H1 (cell line): ENCODE results near the gene ALPK3. TPM values are rescaled to one million over a fixed set of nuclear protein-coding genes. Genes with fewer than 3 reads are reported as not detected.

Source experiments
- CHD1 ChIP-seq: IDR thresholded peaks from 2 replicates; pipeline ENCODE4 v1.6.1; 2012; ENCODE audit warnings: low read depth, low read length, improper control_type of control experiment
- CREB1 ChIP-seq: IDR thresholded peaks from 2 replicates; pipeline ENCODE4 v1.6.1; 2012; ENCODE audit warnings: inconsistent platforms
- E2F6 ChIP-seq: IDR thresholded peaks from 2 replicates; pipeline ENCODE4 v1.6.1; 2012; ENCODE audit warnings: inconsistent platforms
- polyA plus RNA-seq, 7 experiments: library from polyadenylated mRNA; depleted of rRNA in 3 of 7; stranded (reverse) in 5 of 7; unstranded in 2 of 7; fragments of >200 nt in 5 of 7; fragments of 200-250 nt in 2 of 7; gene quantifications; 1 replicate in 5 of 7; 2 replicates in 1 of 7; 4 replicates in 1 of 7; pipeline versions ENCODE4 v1.2.1 to v1.2.3, GENCODE V29; 2011 to 2013; ENCODE audit warnings: missing spikeins in 2 of 7, mixed read lengths in 2 of 7
- total RNA-seq: library from RNA; stranded (reverse); fragmentation: NEBNext Ultra II Directional; extraction: Animal tissue kit (Norgen Biotek cat#: 25700); gene quantifications from 2 replicates; pipeline ENCODE4 v1.2.1, GENCODE V29; 2021

Gene ALPK3
- total and polyA plus RNA-seq, 2 of the 8 experiments (the other 6 are each of a cell fraction or from before 2014, with no cell fraction given) = 4.4 to 19.2 TPM

- TF ChIP-seq CREB1 (no peak), CHD1 (no peak), E2F6 (no peak)
These were observed 11.1 kb downstream of the ALPK3 start (continued) for GRCh38 chr15:84828086-84828908.
